ENCODE data around the gene CFAP77. TPM values are rescaled to one million over a fixed set of nuclear protein-coding genes. Genes with fewer than 3 reads are reported as not detected.

The CFAP77 gene
- total RNA-seq: 0.19 and 0.65 TPM in 2 replicates

GRCh38 chr9:132409828-132410528 is at the start of gene CFAP77:
CFAP77 (plus strand) TSS chr9:132410211; CDS start chr9:132410272, 61 bp downstream.

GRCh38 chr9:132406554-132407122 is 3.4 kb upstream of the CFAP77 start, which contains the start of gene TTF1:
TTF1 (minus strand) TSS chr9:132406840; CDS start chr9:132402821, 4,019 bp downstream.

GRCh38 chr9:132582276-132582785 is 172.3 kb downstream of the CFAP77 start, which contains the start of gene BARHL1:
BARHL1 (plus strand) TSS chr9:132582606; CDS start chr9:132582798, 192 bp downstream.

Small RNAs within 50 kb of the gene (small RNA-seq; reads per million reads assigned to genes)
- 0.08 reads per million for gene RNU5D-2P

Other genes with a start within 250 kb of the CFAP77 start
- under 0.01 and 0.10 TPM in 2 replicates for gene NTNG2, start 248.2 kb upstream of the CFAP77 start, total RNA-seq
- gene SETX, start 55.2 kb upstream of the CFAP77 start, total RNA-seq: 71.5 and 78.3 TPM in 2 replicates
- 8.5 and 8.9 TPM in 2 replicates for gene TTF1, start 3.4 kb upstream of the CFAP77 start, total RNA-seq
- gene BARHL1, start 172.4 kb downstream of the CFAP77 start, total RNA-seq: not detected in 2 replicates